GM06990 (cell line): ENCODE measurements around the gene BOLA2B.

Experiments used
- DNase-seq: peaks from one replicate; pipeline ENCODE4 v3.0.0-alpha.2; 2011; ENCODE audit not compliant: insufficient read length; ENCODE audit errors: extremely low read depth
- H3K27me3 ChIP-seq: replicated peaks from 2 replicates; pipeline ENCODE4 v1.6.0; 2011; ENCODE audit warnings: low read length; ENCODE audit not compliant: control insufficient read depth, insufficient read depth
- H3K36me3 ChIP-seq: 2 replicates; pipeline ENCODE4 v1.5.1; 2011; ENCODE audit warnings: low read length; ENCODE audit not compliant: control insufficient read depth, insufficient read depth
- H3K4me3 ChIP-seq: replicated peaks from 2 replicates; pipeline ENCODE4 v1.5.1; 2011; ENCODE audit warnings: low read depth, mild to moderate bottlenecking, control low read depth, low read length
- TF ChIP-seq, protein P1 (sequence below): IDR thresholded peaks from 2 replicates; pipeline ENCODE4 v1.5.1; 2011; ENCODE audit warnings: low read length, control low read depth, mild to moderate bottlenecking, inconsistent platforms; ENCODE audit not compliant: insufficient read depth, poor library complexity, severe bottlenecking

BOLA2B gene

DNA sequence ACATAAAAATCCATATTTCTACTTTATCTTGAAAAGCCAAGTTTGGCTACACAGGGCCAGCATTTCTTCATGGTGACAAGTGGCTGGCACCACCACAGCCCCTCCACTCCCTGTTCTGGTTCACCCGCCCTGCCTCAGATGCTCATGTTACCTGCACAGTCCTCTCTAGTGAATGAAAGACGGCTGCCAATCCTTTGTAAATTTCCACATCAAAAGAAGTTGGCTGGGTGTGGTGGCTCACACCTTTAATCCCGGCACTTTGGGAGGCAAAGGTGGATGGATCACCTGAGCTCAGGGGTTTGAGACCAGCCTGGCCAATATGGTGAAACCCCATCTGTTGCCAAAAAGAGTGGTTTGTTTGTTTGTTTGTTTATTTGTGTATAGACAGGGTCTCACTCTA lies 29.9 kb downstream of the BOLA2B start:
- no peak for DNase-seq
- no peak overlapping the region for H3K4me3 ChIP-seq
- H3K27me3 ChIP-seq, result no peaks in the 10 kb centered on the region
- H3K36me3 ChIP-seq, result no peaks in the 10 kb centered on the region
- TF ChIP-seq, protein P1, sequence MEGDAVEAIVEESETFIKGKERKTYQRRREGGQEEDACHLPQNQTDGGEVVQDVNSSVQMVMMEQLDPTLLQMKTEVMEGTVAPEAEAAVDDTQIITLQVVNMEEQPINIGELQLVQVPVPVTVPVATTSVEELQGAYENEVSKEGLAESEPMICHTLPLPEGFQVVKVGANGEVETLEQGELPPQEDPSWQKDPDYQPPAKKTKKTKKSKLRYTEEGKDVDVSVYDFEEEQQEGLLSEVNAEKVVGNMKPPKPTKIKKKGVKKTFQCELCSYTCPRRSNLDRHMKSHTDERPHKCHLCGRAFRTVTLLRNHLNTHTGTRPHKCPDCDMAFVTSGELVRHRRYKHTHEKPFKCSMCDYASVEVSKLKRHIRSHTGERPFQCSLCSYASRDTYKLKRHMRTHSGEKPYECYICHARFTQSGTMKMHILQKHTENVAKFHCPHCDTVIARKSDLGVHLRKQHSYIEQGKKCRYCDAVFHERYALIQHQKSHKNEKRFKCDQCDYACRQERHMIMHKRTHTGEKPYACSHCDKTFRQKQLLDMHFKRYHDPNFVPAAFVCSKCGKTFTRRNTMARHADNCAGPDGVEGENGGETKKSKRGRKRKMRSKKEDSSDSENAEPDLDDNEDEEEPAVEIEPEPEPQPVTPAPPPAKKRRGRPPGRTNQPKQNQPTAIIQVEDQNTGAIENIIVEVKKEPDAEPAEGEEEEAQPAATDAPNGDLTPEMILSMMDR, result no peak

DNA sequence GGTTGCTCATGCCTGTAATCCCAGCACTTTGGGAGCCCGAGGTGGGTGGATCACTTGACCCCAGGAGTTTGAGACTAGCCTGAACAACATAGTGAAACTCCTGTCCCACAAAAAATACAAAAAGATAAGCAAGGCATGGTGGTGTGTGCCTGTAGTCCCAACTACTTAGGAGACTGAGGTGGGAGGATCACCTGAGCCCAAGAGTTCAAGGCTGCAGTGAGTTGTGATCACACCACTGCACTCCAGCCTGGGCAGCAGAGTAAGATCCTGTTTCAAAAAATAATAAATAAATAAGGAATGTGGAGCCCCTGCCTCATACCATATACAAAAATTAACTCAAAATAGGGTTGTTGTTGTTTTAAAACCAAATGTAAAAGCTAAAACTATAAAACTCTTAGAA lies 36.3 kb downstream of the BOLA2B start:
- H3K27me3 ChIP-seq, result no peaks in the 10 kb centered on the region
- DNase-seq, result no peak
- H3K4me3 ChIP-seq, result no peak overlapping the region
- H3K36me3 ChIP-seq, result no peaks in the 10 kb centered on the region
- TF ChIP-seq, protein P1, result no peak

GRCh38 chr16:30155188-30155587 lies 38.3 kb downstream of the BOLA2B start:
- TF ChIP-seq, protein P1, result no peak

DNA sequence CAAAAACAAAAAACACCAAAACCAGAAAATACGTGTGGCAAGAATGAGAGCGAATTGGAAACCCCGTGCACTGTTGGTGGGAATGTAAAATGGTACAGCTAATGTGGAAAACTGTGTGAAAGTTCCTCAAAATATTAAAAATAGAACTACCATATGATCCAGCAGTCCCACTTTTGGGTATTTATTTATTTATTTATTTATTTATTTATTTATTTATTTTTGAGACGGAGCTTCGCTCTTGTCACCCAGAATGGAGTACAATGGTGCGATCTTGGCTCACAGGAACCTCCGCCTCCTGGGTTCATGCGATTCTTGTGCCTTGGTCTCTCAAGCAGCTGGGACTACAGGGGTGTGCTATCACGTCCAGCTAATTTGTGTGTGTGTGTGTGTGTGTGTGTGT lies 40.9 kb downstream of the BOLA2B start:
- TF ChIP-seq, protein P1, result no peak
- no peaks in the 10 kb centered on the region for H3K36me3 ChIP-seq
- DNase-seq, result no peak
- H3K4me3 ChIP-seq, result no peak overlapping the region
- H3K27me3 ChIP-seq, result no peaks in the 10 kb centered on the region

More at GRCh38 chr16:30155188-30155587, 38.3 kb downstream of the BOLA2B start:
- Histone ChIP-seq H3K4me3 (no peak overlapping the region), H3K36me3 (no peaks in the 10 kb centered on the region), H3K27me3 (no peaks in the 10 kb centered on the region)
- DNase-seq, result no peak

DNA sequence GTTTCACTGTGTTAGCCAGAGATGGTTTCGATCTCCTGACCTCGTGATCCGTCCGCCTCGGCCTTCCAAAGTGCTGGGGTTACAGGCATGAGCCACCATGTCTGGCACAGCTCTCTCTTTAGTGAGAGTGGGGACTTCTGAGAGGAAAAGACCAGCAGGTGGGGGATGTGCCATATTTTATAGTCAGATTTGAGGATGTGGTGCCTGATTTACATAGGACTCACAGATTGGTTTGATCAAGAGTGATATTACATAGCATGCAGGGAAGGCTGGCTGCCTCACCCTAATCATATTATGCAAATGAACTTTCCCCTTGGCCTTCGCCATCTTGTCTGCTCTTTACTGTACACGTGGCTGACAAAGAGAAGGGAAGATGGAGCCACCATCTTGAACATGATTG lies 42.4 kb downstream of the BOLA2B start:
- Histone ChIP-seq H3K36me3 (no peaks in the 10 kb centered on the region), H3K27me3 (no peaks in the 10 kb centered on the region), H3K4me3 (no peak overlapping the region)
- TF ChIP-seq, protein P1, result no peak
- no peak for DNase-seq

GRCh38 chr16:30149250-30149930 lies 44.1 kb downstream of the BOLA2B start:
- no peaks in the 10 kb centered on the region for H3K36me3 ChIP-seq
- no peak overlapping the region for H3K4me3 ChIP-seq
- TF ChIP-seq, protein P1, result no peak
- DNase-seq, result no peak
- H3K27me3 ChIP-seq, result no peaks in the 10 kb centered on the region
